Endothelial cell of umbilical vein (primary cell): ENCODE measurements around the gene CCDC40. TPM values are rescaled to one million over a fixed set of nuclear protein-coding genes. Genes with fewer than 3 reads are reported as not detected.

ENCODE experiments used
- BruUV-seq: library from RNA; stranded (reverse); fragments of 400-500 nt; replicated peaks from 2 replicates; lab custom pipeline; 2021; lab: Mats Ljungman, UMichigan
- CTCF ChIA-PET: fragments of 300-600, 350-600 bp; sonication (Branson Sonifier 250); formaldehyde crosslinking; loops from one replicate; lab custom pipeline; 2021; ENCODE audit warnings: antibody characterized with exemption, inconsistent platforms; lab: Charles Lee
- POLR2A ChIA-PET: fragments of 300-600, 350-600 bp; sonication (Branson Sonifier 250); formaldehyde crosslinking; loops from one replicate; lab custom pipeline; 2021; ENCODE audit warnings: antibody characterized with exemption, inconsistent platforms; lab: Charles Lee
- DNase-seq: peaks from one replicate; pipeline ENCODE4 v3.0.0-alpha.2; 2011; ENCODE audit warnings: low read depth, low spot score
- FAIRE-seq: peaks from 2 replicates; lab custom pipeline; 2011; peaks lifted over from hg19 to GRCh38; lab: Jason Lieb, UNC
- H2AFZ ChIP-seq: 2 replicates; pipeline ENCODE4 v1.6.0; 2012; ENCODE audit warnings: low read depth, low read length, control low read depth, inconsistent platforms
- H3K27ac ChIP-seq: 2 replicates; pipeline ENCODE4 v1.5.1; 2011; ENCODE audit warnings: low read depth, mild to moderate bottlenecking, control low read depth, low read length, moderate library complexity; ENCODE audit not compliant: insufficient read depth
- H3K27me3 ChIP-seq, 2 experiments: 2 replicates each; pipeline versions ENCODE4 v1.6.0 to v1.6.1; 2011; ENCODE audit warnings: low read length in 2 of 2, mixed read lengths in 1 of 2; ENCODE audit not compliant: control insufficient read depth in 2 of 2, insufficient read depth in 2 of 2
- H3K36me3 ChIP-seq, 2 experiments: 2 replicates in 1 of 2; 3 replicates in 1 of 2; pipeline ENCODE4 v1.5.1; 2011; ENCODE audit warnings: low read length in 2 of 2, mild to moderate bottlenecking in 1 of 2, moderate library complexity in 1 of 2; ENCODE audit not compliant: control insufficient read depth in 2 of 2, insufficient read depth in 2 of 2; ENCODE audit errors: extremely low read depth in 1 of 2
- H3K4me1 ChIP-seq: 3 replicates; pipeline ENCODE4 v1.5.1; 2011; ENCODE audit warnings: mild to moderate bottlenecking, low read length; ENCODE audit not compliant: control insufficient read depth, insufficient read depth; ENCODE audit errors: extremely low read depth
- H3K4me2 ChIP-seq: 2 replicates; pipeline ENCODE4 v1.6.1; 2011; ENCODE audit warnings: low read length, control low read depth, mixed read lengths; ENCODE audit not compliant: insufficient read depth
- H3K4me3 ChIP-seq, 3 experiments: fragments of 200-600 bp in 1 of 3; sonication (generic), shearing (Covaris generic) in 1 of 3; replicated peaks in 1 of 3; 2 replicates each; pipeline ENCODE4 v1.5.1; 2011 to 2016; ENCODE audit warnings: control low read depth in 3 of 3, low read length in 3 of 3, mild to moderate bottlenecking in 2 of 3, inconsistent platforms in 1 of 3, low read depth in 1 of 3, moderate library complexity in 1 of 3; ENCODE audit not compliant: insufficient read depth in 1 of 3
- H3K79me2 ChIP-seq: 2 replicates; pipeline ENCODE4 v1.6.0; 2012; ENCODE audit warnings: low read length, inconsistent platforms; ENCODE audit not compliant: control insufficient read depth, insufficient read depth
- H3K9ac ChIP-seq: replicated peaks from 2 replicates; pipeline ENCODE3; 2011; ENCODE audit warnings: low read length, control low read depth; ENCODE audit not compliant: insufficient read depth; ENCODE audit errors: extremely low read depth
- H3K9me1 ChIP-seq: replicated peaks from 3 replicates; pipeline ENCODE4 v1.6.0; 2011; ENCODE audit warnings: mild to moderate bottlenecking, low read length; ENCODE audit not compliant: control insufficient read depth, insufficient read depth; ENCODE audit errors: extremely low read depth
- H3K9me3 ChIP-seq: replicated peaks from 2 replicates; pipeline ENCODE4 v1.5.1; 2012; ENCODE audit warnings: low read length, inconsistent platforms; ENCODE audit not compliant: control insufficient read depth, insufficient read depth
- H4K20me1 ChIP-seq: replicated peaks from 2 replicates; pipeline ENCODE3; 2011; ENCODE audit warnings: mild to moderate bottlenecking, low read length; ENCODE audit not compliant: control insufficient read depth, insufficient read depth; ENCODE audit errors: extremely low read depth
- CTCF ChIP-seq, 2 donors: IDR thresholded peaks; 1 replicate in 1 of 2; 2 replicates in 1 of 2; pipeline ENCODE4 v1.5.1; 2011; ENCODE audit warnings: low read length in 2 of 2, mild to moderate bottlenecking in 2 of 2, moderate library complexity in 2 of 2, control low read depth in 1 of 2, inconsistent platforms in 1 of 2, low read depth in 1 of 2; ENCODE audit not compliant: insufficient read depth in 1 of 2; ENCODE audit errors: extremely low read depth in 1 of 2
- FOS ChIP-seq: IDR thresholded peaks from 2 replicates; pipeline ENCODE4 v1.6.1; 2011; ENCODE audit warnings: mild to moderate bottlenecking, low read length, moderate library complexity, borderline replicate concordance; ENCODE audit not compliant: insufficient read depth
- GATA2 ChIP-seq: IDR thresholded peaks from 2 replicates; pipeline ENCODE4 v1.7.0; 2011; ENCODE audit warnings: low read depth, mild to moderate bottlenecking, moderate library complexity, mixed read lengths, low read length; ENCODE audit not compliant: insufficient read length, insufficient read depth
- JUN ChIP-seq: IDR thresholded peaks from 2 replicates; pipeline ENCODE4 v1.6.1; 2011; ENCODE audit warnings: borderline replicate concordance, low read depth; ENCODE audit not compliant: insufficient read length, insufficient read depth
- POLR2A ChIP-seq: IDR thresholded peaks from 2 replicates; pipeline ENCODE4 v1.6.1; 2012; ENCODE audit warnings: low read depth, mild to moderate bottlenecking, control low read depth, low read length
- POLR2AphosphoS5 ChIP-seq: IDR thresholded peaks from 2 replicates; pipeline ENCODE4 v1.6.1; 2012; ENCODE audit warnings: low read depth, mild to moderate bottlenecking, control low read depth, low read length, moderate library complexity; ENCODE audit not compliant: insufficient read depth
- dilution Hi-C: fragments of 300-500 bp; cut with MboI; formaldehyde crosslinking; loops from one replicate; pipeline ENCODE4 v1.15.0; 2019; ENCODE audit warnings: low sequenced_read_pairs; ENCODE audit not compliant: extremely low pct_ligation_motif_present
- intact Hi-C: fragments of 100-400 bp; cut with micrococcal nuclease; formaldehyde crosslinking; loops from one replicate; pipeline ENCODE4 v1.10.0; 2022
- polyA plus RNA-seq, 4 experiments: library from polyadenylated mRNA; depleted of rRNA in 3 of 4; stranded (reverse) in 3 of 4; unstranded in 1 of 4; fragments of >200 nt; gene quantifications; 2 replicates each; pipeline versions ENCODE4 v1.2.1 to v1.2.3, GENCODE V29; 2011 to 2012; ENCODE audit warnings: missing spikeins in 1 of 4
- total RNA-seq: library from RNA; stranded (reverse); gene quantifications from 2 replicates; pipeline ENCODE4 v1.2.3, GENCODE V29; 2021

Gene CCDC40
- total and polyA plus RNA-seq, 2 donors (not counting 3 experiments of a cell fraction or from before 2014, with no cell fraction given), result 1.4 to 5.5 TPM

DNA sequence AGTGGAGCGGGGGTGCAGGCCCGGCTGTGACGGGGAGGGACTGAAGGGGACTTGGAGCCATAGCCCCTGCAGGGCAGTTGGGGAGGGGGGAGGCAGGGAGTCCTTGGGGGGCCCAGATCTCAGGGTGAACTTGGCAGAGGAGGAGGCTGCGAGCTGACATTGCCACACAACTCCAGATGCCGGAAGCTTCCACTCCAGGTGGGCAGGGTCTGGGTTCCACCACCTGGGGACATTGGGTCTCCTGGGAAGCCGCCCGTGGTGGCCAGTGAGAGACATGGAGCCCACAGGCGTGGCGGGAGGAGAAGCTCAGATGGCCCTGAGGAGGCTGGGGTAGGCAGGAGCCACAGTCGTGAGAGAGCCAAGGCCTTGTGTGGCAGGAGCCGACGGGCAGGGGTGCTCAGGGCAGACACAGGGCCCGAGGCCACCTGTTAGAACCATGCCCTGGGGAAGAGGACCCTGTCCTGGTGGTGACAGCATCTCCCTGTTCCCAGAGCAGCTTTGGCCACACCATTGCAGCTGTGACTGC, 46.8 kb downstream of the CCDC40 start:
- Histone ChIP-seq H3K79me2 (no peaks in the 10 kb centered on the region), H2AFZ (no peak overlapping the region), H3K36me3 (no peaks in the 10 kb centered on the region), H4K20me1 (no peaks in the 10 kb centered on the region), H3K27me3 (no peaks in the 10 kb centered on the region), H3K9me3 (no peaks in the 10 kb centered on the region), H3K27ac (no peak overlapping the region), H3K9me1 (no peaks in the 10 kb centered on the region), H3K9ac (no peak overlapping the region), H3K4me1 (no peaks in the 10 kb centered on the region), H3K4me3 (no peak overlapping the region), H3K4me2 (no peak overlapping the region)
- DNase-seq (no peak), FAIRE-seq (no peak)
- intact Hi-C loops, result no loop called here
- no TSS peak for BruUV-seq
- dilution Hi-C loops, result no loop called here
- POLR2A ChIA-PET, result interaction anchor here (0.6 kb wide), 1 partner anchor 142 kb away, joined by 3 read pairs; no protein-coding TSS in a partner anchor
- TF ChIP-seq GATA2 (no peak), CTCF (IDR thresholded peaks at IDR 0.05; ENCODE audit: extremely low read depth in 1 of 2, insufficient read depth in 1 of 2, low read depth in 1 of 2, low read length in 2 of 2) (no peak), JUN (no peak), POLR2A (no peak), FOS (no peak), POLR2AphosphoS5 (no peak)
- CTCF ChIA-PET, result interaction anchor here (0.6 to 2.9 kb wide), 22 partner anchors 9 to 121 kb away, joined by 3 to 29 read pairs (median 4); partner anchors contain the start of gene GAA
